Lower leg skin (tissue), 4 donors: ENCODE measurements around the gene GMPR. TPM values are rescaled to one million over a fixed set of nuclear protein-coding genes. Genes with fewer than 3 reads are reported as not detected.

Experiments
- DNase-seq, 2 donors: peaks; one replicate each; pipeline ENCODE4 v3.0.0-alpha.2; 2019; ENCODE audit warnings: low spot score in 2 of 2
- H3K4me3 ChIP-seq: fragments of 200-600 bp; sonication (generic); 2 replicates; pipeline ENCODE4 v1.5.1; 2017; ENCODE audit warnings: mild to moderate bottlenecking, low read depth; ENCODE audit not compliant: poor library complexity, severe bottlenecking
- CTCF ChIP-seq, 3 donors: fragments of 450-650 bp; IDR thresholded peaks; one replicate each; pipeline ENCODE4 v1.5.1; 2016; ENCODE audit warnings: antibody characterized with exemption in 3 of 3, mild to moderate bottlenecking in 3 of 3, moderate library complexity in 2 of 3
- POLR2A ChIP-seq, 2 donors: fragments of 450-650 bp; IDR thresholded peaks; one replicate each; pipeline ENCODE4 v1.6.1; 2016 to 2017; ENCODE audit warnings: antibody characterized with exemption in 2 of 2, mild to moderate bottlenecking in 1 of 2, moderate library complexity in 1 of 2
- WGBS, 2 donors: methylation state at CpG; one replicate each; pipeline ENCODE4 v1.1.5; 2018; 5-methylcytosine and 5-hydroxymethylcytosine counted together
- intact Hi-C: fragments of 100-400 bp; cut with DNase I; formaldehyde crosslinking; loops from one replicate; pipeline ENCODE4 v1.15.0; 2023; ENCODE audit warnings: low total_unique reads
- total RNA-seq, 4 donors: library from RNA; depleted of rRNA; stranded (reverse); fragments of >200 nt; gene quantifications; one replicate each; pipeline ENCODE4 v1.1.0, GENCODE V29; 2016

The GMPR gene
- total RNA-seq, 4 donors from 2014 or later = 5.2 to 26.7 (median 10.6) TPM

GRCh38 chr6:16206595-16207037 is 31.8 kb upstream of the GMPR start:
- peak in 1 of 2 donors; percentile 78 for DNase-seq
- WGBS, 2 donors = 3 to 5% methylated on average over 6 of the region's 6 CpGs
- peak; percentile 44 to 95 (median 78) for TF ChIP-seq CTCF (IDR thresholded peaks at IDR 0.05)
- no peak for TF ChIP-seq POLR2A (IDR thresholded peaks at IDR 0.05)
- no peak overlapping the region for H3K4me3 ChIP-seq
- intact Hi-C loops = loop anchor here (5.0 kb wide), 1 partner anchor 514 kb away; no protein-coding TSS in a partner anchor

- WGBS, 2 donors = 68 to 87% methylated on average over 2 of the region's 2 CpGs
- no peak for DNase-seq
- no peak for TF ChIP-seq POLR2A (IDR thresholded peaks at IDR 0.05)
- TF ChIP-seq CTCF (IDR thresholded peaks at IDR 0.05) = no peak
- intact Hi-C loops = loop anchor here (5.0 kb wide), 1 partner anchor 517 kb away; no protein-coding TSS in a partner anchor
- H3K4me3 ChIP-seq = no peak overlapping the region
Observed at GRCh38 chr6:16208989-16209388, 29.4 kb upstream of the GMPR start.

GRCh38 chr6:16209539-16209938 is 28.8 kb upstream of the GMPR start:
- WGBS, 2 donors = 67% methylated on average over 4 of the region's 4 CpGs
- H3K4me3 ChIP-seq = no peak overlapping the region
- no peak for TF ChIP-seq CTCF (IDR thresholded peaks at IDR 0.05)
- no peak for TF ChIP-seq POLR2A (IDR thresholded peaks at IDR 0.05)
- DNase-seq = no peak
- intact Hi-C loops = loop anchor here (5.0 kb wide), 1 partner anchor 517 kb away; no protein-coding TSS in a partner anchor

- intact Hi-C loops = no loop called here
- no peak for TF ChIP-seq CTCF (IDR thresholded peaks at IDR 0.05)
- TF ChIP-seq POLR2A (IDR thresholded peaks at IDR 0.05) = no peak
- no peak overlapping the region for H3K4me3 ChIP-seq
- WGBS, 2 donors = 83 to 96% methylated on average over 4 of the region's 4 CpGs
- DNase-seq = no peak
Observed at GRCh38 chr6:16212276-16212675, 26.1 kb upstream of the GMPR start.

- WGBS, 2 donors = 38 to 49% methylated on average over 34 to 36 of the region's 43 CpGs
- no peak overlapping the region for H3K4me3 ChIP-seq
- DNase-seq = peak in 1 of 2 donors; percentile 84
- TF ChIP-seq CTCF (IDR thresholded peaks at IDR 0.05) (no peak), POLR2A (IDR thresholded peaks at IDR 0.05) (no peak)
- intact Hi-C loops = no loop called here
Observed at GRCh38 chr6:16216501-16217155, 21.8 kb upstream of the GMPR start.
